Iris pigment epithelial cell (primary cell): ENCODE data around the gene MAP3K2.

Experiments
- DNase-seq: peaks from one replicate; pipeline ENCODE4 v3.0.0-alpha.2; 2011; ENCODE audit warnings: low read depth

The MAP3K2 gene

GRCh38 chr2:127407091-127407490, 19.3 kb upstream of the MAP3K2 start:
- DNase-seq, result no peak

GRCh38 chr2:127406454-127406853, 18.7 kb upstream of the MAP3K2 start:
- DNase-seq, result peak; percentile 45

- DNase-seq, result no peak
Observed at GRCh38 chr2:127405255-127405610, 17.5 kb upstream of the MAP3K2 start.

- DNase-seq, result no peak
Observed at GRCh38 chr2:127404466-127405254, 16.9 kb upstream of the MAP3K2 start.

GRCh38 chr2:127403460-127403859, 15.7 kb upstream of the MAP3K2 start:
- no peak for DNase-seq

GRCh38 chr2:127401757-127402695, 14.3 kb upstream of the MAP3K2 start:
- DNase-seq, result no peak

- DNase-seq, result peak; percentile 35
Observed at GRCh38 chr2:127400897-127401756, 13.4 kb upstream of the MAP3K2 start.

GRCh38 chr2:127400533-127400896, 12.7 kb upstream of the MAP3K2 start:
- no peak for DNase-seq

- peak; percentile 92 for DNase-seq
Observed at GRCh38 chr2:127398239-127398590, 10.4 kb upstream of the MAP3K2 start.

- no peak for DNase-seq
Observed at GRCh38 chr2:127397568-127398238, 9.9 kb upstream of the MAP3K2 start.

- no peak for DNase-seq
Observed at GRCh38 chr2:127394492-127394891, 6.7 kb upstream of the MAP3K2 start.

GRCh38 chr2:127392828-127393578, 5.2 kb upstream of the MAP3K2 start:
- no peak for DNase-seq

GRCh38 chr2:127392133-127392827, 4.5 kb upstream of the MAP3K2 start:
- DNase-seq, result peak; percentile 48

- no peak for DNase-seq
Observed at GRCh38 chr2:127389778-127390435, 2.1 kb upstream of the MAP3K2 start.

GRCh38 chr2:127388423-127389164, 819 bp upstream of the MAP3K2 start:
- peak; percentile 53 for DNase-seq

- peak; percentile 91 for DNase-seq
Observed at GRCh38 chr2:127386764-127387654, 766 bp downstream of the MAP3K2 start.

GRCh38 chr2:127386246-127386645, 1.5 kb downstream of the MAP3K2 start:
- DNase-seq, result peak; percentile 18

GRCh38 chr2:127384529-127384928, 3.2 kb downstream of the MAP3K2 start:
- DNase-seq, result no peak
